ENCODE measurements around the gene GRIP1. TPM values are rescaled to one million over a fixed set of nuclear protein-coding genes. Genes with fewer than 3 reads are reported as not detected.

The GRIP1 gene
- total RNA-seq, 2 donors from 2014 or later = 5.2 to 19.5 TPM

DNA sequence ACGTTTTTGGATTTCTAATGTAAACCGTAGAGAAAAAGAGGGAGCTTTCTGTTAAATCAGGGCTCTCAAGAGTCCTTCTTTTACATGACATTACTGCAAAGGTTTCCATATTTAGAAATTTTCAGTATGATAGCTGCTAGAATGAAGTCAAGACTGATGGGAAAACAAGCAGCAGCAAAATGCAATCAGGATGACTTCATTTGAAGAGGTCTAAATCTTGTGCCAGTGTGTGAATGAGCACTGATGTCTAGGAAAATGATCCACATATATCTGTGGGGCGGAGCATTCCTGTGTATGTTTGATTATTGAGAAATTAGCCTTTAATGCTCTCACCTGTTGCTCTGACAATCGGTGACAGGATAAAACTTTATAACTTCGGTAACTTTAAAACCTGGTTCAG lies 73.6 kb downstream of the GRIP1 start:
- no peaks in the 10 kb centered on the region for H3K27me3 ChIP-seq (replicated peaks; ENCODE audit: insufficient read depth)
- TF ChIP-seq POLR2A (IDR thresholded peaks at IDR 0.05) (no peak), CTCF (IDR thresholded peaks at IDR 0.05) (no peak), POLR2AphosphoS5 (IDR thresholded peaks at IDR 0.05) (no peak)
- DNase-seq (ENCODE audit: low spot score) = no peak
- no peak overlapping the region for H3K27ac ChIP-seq
- no peaks in the 10 kb centered on the region for H3K4me1 ChIP-seq (replicated peaks)
- WGBS = 89% methylated on average over 5 of the region's 5 CpGs
- no peaks in the 10 kb centered on the region for H3K9me3 ChIP-seq
- intact Hi-C loops (cut with DNase I) = no loop called here
- no peaks in the 10 kb centered on the region for H3K36me3 ChIP-seq
- no peak overlapping the region for H3K4me3 ChIP-seq

DNA sequence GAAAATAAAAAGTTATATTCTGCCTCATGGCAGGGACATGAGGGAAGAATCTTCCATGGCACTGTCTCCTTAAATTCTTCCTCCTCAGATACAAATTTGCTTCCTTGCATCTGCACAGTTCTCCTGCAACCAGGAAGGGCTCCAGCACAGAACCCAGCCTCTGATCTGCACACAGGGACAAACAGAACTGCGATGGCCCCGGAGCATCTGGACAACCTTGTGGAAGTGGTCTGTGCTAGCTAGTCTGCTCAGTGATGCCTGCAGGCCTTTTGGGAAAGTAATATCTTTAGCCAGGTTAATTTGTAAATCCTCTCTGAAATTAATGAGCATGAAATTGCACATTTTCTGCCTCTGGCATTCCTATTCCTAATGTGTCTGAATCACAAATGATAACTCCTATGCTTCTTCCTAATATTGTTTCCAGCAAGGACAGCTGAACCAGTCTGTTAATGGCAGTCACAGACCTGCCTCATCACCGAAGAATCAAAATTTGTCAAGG lies 74.8 kb downstream of the GRIP1 start:
- no peaks in the 10 kb centered on the region for H3K9me3 ChIP-seq
- no peak for DNase-seq (ENCODE audit: low spot score)
- 96% methylated on average over 3 of the region's 3 CpGs for WGBS
- no peaks in the 10 kb centered on the region for H3K36me3 ChIP-seq
- intact Hi-C loops (cut with DNase I) = no loop called here
- TF ChIP-seq CTCF (IDR thresholded peaks at IDR 0.05) (no peak), POLR2A (IDR thresholded peaks at IDR 0.05) (no peak), POLR2AphosphoS5 (IDR thresholded peaks at IDR 0.05) (no peak)
- no peaks in the 10 kb centered on the region for H3K27me3 ChIP-seq (replicated peaks; ENCODE audit: insufficient read depth)
- H3K4me1 ChIP-seq (replicated peaks) = no peaks in the 10 kb centered on the region
- H3K4me3 ChIP-seq = no peak overlapping the region
- H3K27ac ChIP-seq = no peak overlapping the region

DNA sequence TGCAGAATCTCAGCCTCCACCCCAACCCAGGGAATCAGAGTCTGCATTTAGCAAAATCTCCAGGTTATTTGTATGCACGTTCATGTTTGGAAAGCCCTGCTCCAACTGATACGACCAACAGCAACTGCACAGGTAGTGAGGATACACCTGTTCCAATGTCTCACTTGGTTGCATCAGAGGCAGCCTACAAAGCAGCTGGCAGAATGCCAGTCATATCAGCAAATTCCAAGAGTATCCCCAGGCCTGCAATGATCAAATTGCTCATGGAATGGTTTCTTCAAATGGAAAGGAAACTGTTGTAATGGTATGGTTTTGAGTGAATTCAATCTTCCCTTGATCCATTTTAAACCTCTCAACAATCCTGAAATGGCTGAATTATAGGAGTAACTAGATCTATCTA lies 75.4 kb downstream of the GRIP1 start:
- TF ChIP-seq CTCF (IDR thresholded peaks at IDR 0.05) = no peak
- TF ChIP-seq POLR2AphosphoS5 (IDR thresholded peaks at IDR 0.05) = no peak
- TF ChIP-seq POLR2A (IDR thresholded peaks at IDR 0.05) = no peak
- no peak for DNase-seq (ENCODE audit: low spot score)
- WGBS = 93% methylated on average over 2 of the region's 2 CpGs
- H3K27ac ChIP-seq = no peak overlapping the region
- no peaks in the 10 kb centered on the region for H3K27me3 ChIP-seq (replicated peaks; ENCODE audit: insufficient read depth)
- H3K36me3 ChIP-seq = no peaks in the 10 kb centered on the region
- no peaks in the 10 kb centered on the region for H3K4me1 ChIP-seq (replicated peaks)
- no peaks in the 10 kb centered on the region for H3K9me3 ChIP-seq
- H3K4me3 ChIP-seq = no peak overlapping the region
- intact Hi-C loops (cut with DNase I) = no loop called here

- no peaks in the 10 kb centered on the region for H3K4me1 ChIP-seq (replicated peaks)
- no peak overlapping the region for H3K4me3 ChIP-seq
- 71% methylated on average over 1 of the region's 1 CpG for WGBS
- DNase-seq (ENCODE audit: low spot score) = no peak
- no peaks in the 10 kb centered on the region for H3K36me3 ChIP-seq
- intact Hi-C loops (cut with DNase I) = no loop called here
- TF ChIP-seq CTCF (IDR thresholded peaks at IDR 0.05) (no peak), POLR2AphosphoS5 (IDR thresholded peaks at IDR 0.05) (no peak), POLR2A (IDR thresholded peaks at IDR 0.05) (no peak)
- H3K9me3 ChIP-seq = no peaks in the 10 kb centered on the region
- no peaks in the 10 kb centered on the region for H3K27me3 ChIP-seq (replicated peaks; ENCODE audit: insufficient read depth)
- H3K27ac ChIP-seq = no peak overlapping the region
These were observed 76.3 kb downstream of the GRIP1 start for GRCh38 chr12:66602483-66603143.

DNA sequence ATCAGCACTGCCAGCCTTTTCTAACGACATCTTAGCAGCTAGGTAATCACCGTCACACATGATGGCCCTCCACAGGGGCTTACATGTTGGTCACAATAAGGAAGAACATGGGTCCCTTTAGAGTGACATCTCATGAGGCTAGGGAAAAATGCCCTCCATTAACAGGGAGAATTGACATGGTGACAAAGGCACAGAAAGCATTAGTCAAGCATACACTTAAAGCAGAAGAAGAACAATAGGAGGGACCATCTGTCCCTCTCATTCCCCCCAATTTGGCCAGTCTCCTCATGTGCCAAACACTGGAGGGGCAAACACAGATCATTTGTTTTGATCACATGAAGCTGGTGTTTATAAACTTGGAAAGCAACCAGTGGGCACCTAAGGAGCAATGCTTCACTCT lies 78.0 kb downstream of the GRIP1 start:
- H3K27ac ChIP-seq = no peak overlapping the region
- no peaks in the 10 kb centered on the region for H3K27me3 ChIP-seq (replicated peaks; ENCODE audit: insufficient read depth)
- no peak for DNase-seq (ENCODE audit: low spot score)
- no peaks in the 10 kb centered on the region for H3K9me3 ChIP-seq
- TF ChIP-seq POLR2AphosphoS5 (IDR thresholded peaks at IDR 0.05) (no peak), POLR2A (IDR thresholded peaks at IDR 0.05) (no peak), CTCF (IDR thresholded peaks at IDR 0.05) (no peak)
- no peak overlapping the region for H3K4me3 ChIP-seq
- intact Hi-C loops (cut with DNase I) = no loop called here
- H3K4me1 ChIP-seq (replicated peaks) = no peaks in the 10 kb centered on the region
- 94% methylated on average over 2 of the region's 2 CpGs for WGBS
- H3K36me3 ChIP-seq = no peaks in the 10 kb centered on the region

Data from prostate gland (tissue), 2 donors.